Esophagus squamous epithelium (tissue), 5 donors: Measurements from ENCODE around the gene SNX32. TPM values are rescaled to one million over a fixed set of nuclear protein-coding genes. Genes with fewer than 3 reads are reported as not detected.

Source experiments
- DNase-seq: peaks from one replicate; lab custom pipeline; 2025; lab: John Stamatoyannopoulos, UW
- H3K27ac ChIP-seq, 4 donors: fragments of 200-600 bp; sonication (generic); one replicate each; pipeline ENCODE4 v1.5.1; 2016 to 2019; ENCODE audit warnings: mild to moderate bottlenecking in 1 of 4
- H3K27me3 ChIP-seq, 4 donors: fragments of 200-600 bp; sonication (generic); 1 replicate in 3 of 4; 2 replicates in 1 of 4; pipeline versions ENCODE4 v1.5.1 to v1.6.0; 2017 to 2021; ENCODE audit warnings: antibody characterized with exemption in 1 of 4
- H3K36me3 ChIP-seq, 3 donors: fragments of 200-600 bp; sonication (generic); one replicate each; pipeline ENCODE4 v1.5.1; 2016 to 2019
- H3K4me1 ChIP-seq, 3 donors: fragments of 200-600 bp; sonication (generic); one replicate each; pipeline ENCODE4 v1.5.1; 2017 to 2019
- H3K4me3 ChIP-seq, 4 donors: fragments of 200-600 bp; sonication (generic); 1 replicate in 3 of 4; 2 replicates in 1 of 4; pipeline ENCODE4 v1.5.1; 2016 to 2019; ENCODE audit warnings: mild to moderate bottlenecking in 2 of 4, moderate library complexity in 1 of 4
- H3K9me3 ChIP-seq, 3 donors: fragments of 200-600 bp; sonication (generic); one replicate each; pipeline ENCODE4 v1.5.1; 2016 to 2019
- POLR2A ChIP-seq, 4 donors: fragments of 450-650 bp; IDR thresholded peaks; one replicate each; pipeline ENCODE4 v1.6.1; 2017; ENCODE audit warnings: antibody characterized with exemption in 4 of 4, mild to moderate bottlenecking in 4 of 4, moderate library complexity in 3 of 4
- WGBS, 2 donors: methylation state at CpG; one replicate each; pipeline ENCODE4 v1.1.5; 2018; 5-methylcytosine and 5-hydroxymethylcytosine counted together
- intact Hi-C: fragments of 100-400 bp; cut with DNase I; formaldehyde crosslinking; loops from one replicate; pipeline ENCODE4 v1.15.0; 2022
- total RNA-seq, 4 donors: library from RNA; depleted of rRNA; stranded (reverse); fragments of >200 nt; gene quantifications; one replicate each; pipeline ENCODE4 v1.1.0, GENCODE V29; 2016
- TF ChIP-seq, protein P1 (sequence below), 6 experiments: fragments of 450-650 bp in 4 of 6; fragments of 200-600 bp in 2 of 6; sonication (generic) in 2 of 6; IDR thresholded peaks; one replicate each; pipeline ENCODE4 v1.5.1; 2016 to 2019; ENCODE audit warnings: antibody characterized with exemption in 6 of 6, mild to moderate bottlenecking in 4 of 6, moderate library complexity in 4 of 6
- donor health status: DM: yes; HTN: yes; CAD: no.

SNX32 gene
- total RNA-seq, 4 donors from 2014 or later, result 0.38 TPM; not detected in 3

DNA sequence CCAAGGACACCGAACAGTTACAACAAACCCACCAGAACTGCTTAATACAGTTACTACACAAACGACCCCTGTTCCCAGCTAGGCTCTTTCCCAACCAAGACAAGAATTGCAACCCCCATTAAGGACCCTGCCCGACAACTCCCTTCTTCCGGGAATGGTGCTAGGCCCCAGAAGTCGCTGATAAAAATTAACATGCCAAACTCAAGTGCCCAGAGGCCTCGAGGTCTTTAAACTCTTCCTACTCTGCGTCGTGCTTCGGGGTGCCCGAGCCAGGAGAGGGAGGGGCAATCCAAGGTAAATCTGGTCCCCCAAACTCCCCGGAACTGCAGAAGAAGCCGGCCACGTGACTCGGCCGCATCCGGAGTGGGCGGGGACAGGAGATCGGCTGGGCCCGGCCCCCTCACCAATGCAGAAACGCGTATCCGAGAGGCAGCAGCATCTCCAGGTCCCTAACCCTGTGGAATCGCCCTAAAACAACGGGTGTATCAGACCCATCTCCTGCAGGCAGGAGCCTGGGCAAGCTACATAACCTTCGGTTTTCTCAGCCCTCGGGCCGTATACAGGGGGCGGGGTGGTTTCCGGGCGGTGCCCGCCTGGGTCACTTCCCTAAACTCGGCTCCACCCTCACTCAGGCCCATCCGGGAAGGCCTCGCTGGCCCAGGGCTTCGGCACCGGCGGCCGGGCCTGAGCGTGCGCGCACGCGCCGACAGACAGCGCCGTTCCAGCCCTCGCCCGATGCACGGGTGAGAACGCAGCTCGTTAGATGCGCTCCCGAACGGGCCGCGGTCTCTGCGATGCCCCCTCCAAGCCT, 23.1 kb downstream of the SNX32 start:
- H3K9me3 ChIP-seq, result no peaks in the 10 kb centered on the region
- peak in 2 of 4 donors; percentile 39 to 76 for TF ChIP-seq POLR2A (IDR thresholded peaks at IDR 0.05)
- TF ChIP-seq, protein P1, sequence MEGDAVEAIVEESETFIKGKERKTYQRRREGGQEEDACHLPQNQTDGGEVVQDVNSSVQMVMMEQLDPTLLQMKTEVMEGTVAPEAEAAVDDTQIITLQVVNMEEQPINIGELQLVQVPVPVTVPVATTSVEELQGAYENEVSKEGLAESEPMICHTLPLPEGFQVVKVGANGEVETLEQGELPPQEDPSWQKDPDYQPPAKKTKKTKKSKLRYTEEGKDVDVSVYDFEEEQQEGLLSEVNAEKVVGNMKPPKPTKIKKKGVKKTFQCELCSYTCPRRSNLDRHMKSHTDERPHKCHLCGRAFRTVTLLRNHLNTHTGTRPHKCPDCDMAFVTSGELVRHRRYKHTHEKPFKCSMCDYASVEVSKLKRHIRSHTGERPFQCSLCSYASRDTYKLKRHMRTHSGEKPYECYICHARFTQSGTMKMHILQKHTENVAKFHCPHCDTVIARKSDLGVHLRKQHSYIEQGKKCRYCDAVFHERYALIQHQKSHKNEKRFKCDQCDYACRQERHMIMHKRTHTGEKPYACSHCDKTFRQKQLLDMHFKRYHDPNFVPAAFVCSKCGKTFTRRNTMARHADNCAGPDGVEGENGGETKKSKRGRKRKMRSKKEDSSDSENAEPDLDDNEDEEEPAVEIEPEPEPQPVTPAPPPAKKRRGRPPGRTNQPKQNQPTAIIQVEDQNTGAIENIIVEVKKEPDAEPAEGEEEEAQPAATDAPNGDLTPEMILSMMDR (IDR thresholded peaks at IDR 0.05), result peak in 1 of 6 experiments; percentile 2
- H3K4me1 ChIP-seq, result peaks cover 26 to 71% (median 27%) of the 10 kb centered on the region in 3 donors
- H3K27me3 ChIP-seq, result no peaks in the 10 kb centered on the region
- WGBS, 2 donors, result 4 to 5% methylated on average over 8 to 18 of the region's 57 CpGs
- peak overlapping the region; percentile 96 to 98 (median 97) for H3K27ac ChIP-seq
- peak; percentile 46 for DNase-seq
- H3K36me3 ChIP-seq, result peaks cover 31 to 50% (median 42%) of the 10 kb centered on the region in 3 donors
- H3K4me3 ChIP-seq, result peak overlapping the region; percentile 83 to 94 (median 86)
- intact Hi-C loops, result no loop called here

- no peak for DNase-seq
- no peaks in the 10 kb centered on the region for H3K9me3 ChIP-seq
- H3K27me3 ChIP-seq, result no peaks in the 10 kb centered on the region
- H3K27ac ChIP-seq, result peak overlapping the region; percentile 96 to 98 (median 97)
- peaks cover 31 to 50% (median 43%) of the 10 kb centered on the region in 3 donors for H3K36me3 ChIP-seq
- WGBS, 2 donors, result 0% methylated on average over 2 of the region's 49 CpGs; no CpG with 5 or more reads in 1 of the 2 donors
- H3K4me1 ChIP-seq, result peaks cover 27 to 77% (median 33%) of the 10 kb centered on the region in 3 donors
- intact Hi-C loops, result no loop called here
- TF ChIP-seq POLR2A (IDR thresholded peaks at IDR 0.05), result no peak
- TF ChIP-seq, protein P1 (IDR thresholded peaks at IDR 0.05), result no peak
- peak overlapping the region; percentile 83 to 94 (median 86) for H3K4me3 ChIP-seq
Measured at GRCh38 chr11:65857500-65857852, 23.7 kb downstream of the SNX32 start.

DNA sequence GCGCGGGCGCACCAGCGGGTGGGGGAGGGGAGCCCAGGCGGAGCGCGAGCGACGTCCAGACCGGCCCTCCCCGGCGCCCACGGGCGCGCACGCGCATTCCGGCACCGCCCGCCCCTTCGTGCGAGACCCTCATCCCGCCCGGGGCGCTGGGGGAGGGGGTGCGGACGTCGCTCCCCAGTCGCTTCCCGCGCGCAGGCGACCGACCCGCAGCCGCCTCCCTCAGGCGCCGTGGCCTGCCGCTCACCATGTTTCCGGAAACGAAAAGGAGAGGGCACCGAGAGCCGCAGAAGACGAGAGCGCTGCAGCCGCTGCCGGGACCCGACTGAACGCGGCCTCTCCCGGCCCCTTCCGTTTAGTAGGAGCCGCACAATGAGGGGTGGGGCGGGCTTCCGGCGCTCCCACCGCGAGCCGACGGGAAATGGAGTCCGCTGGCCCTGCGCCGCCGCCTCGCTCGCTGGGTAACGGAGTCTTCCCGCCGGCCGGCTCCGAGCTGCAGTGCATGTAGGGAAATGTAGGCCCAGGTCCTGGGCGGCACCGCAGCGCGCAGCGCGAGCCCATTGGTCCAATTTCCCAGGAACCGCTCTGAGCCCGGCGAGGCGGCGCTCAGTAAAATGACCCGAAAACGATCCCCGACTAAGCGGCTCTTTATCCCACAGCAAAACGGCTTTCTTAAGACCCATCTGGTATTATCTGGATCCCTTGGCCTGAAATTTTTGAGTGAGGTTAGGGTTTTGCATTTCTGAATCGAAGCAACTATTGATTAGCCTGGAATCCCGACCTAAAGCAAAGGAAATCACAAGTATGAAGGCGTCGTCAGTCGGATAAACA, 24.3 kb downstream of the SNX32 start, which contains the start of gene CFL1:
TSS of gene CFL1 (minus strand) at position 328 of the 828 bp plus-strand sequence. CDS start at position 247, 81 bp downstream.
- WGBS, 2 donors, result 0 to 1% methylated on average over 10 to 16 of the region's 92 CpGs
- H3K27ac ChIP-seq, result peak within 1 kb of the TSS; percentile 96 to 98 (median 97)

DNA sequence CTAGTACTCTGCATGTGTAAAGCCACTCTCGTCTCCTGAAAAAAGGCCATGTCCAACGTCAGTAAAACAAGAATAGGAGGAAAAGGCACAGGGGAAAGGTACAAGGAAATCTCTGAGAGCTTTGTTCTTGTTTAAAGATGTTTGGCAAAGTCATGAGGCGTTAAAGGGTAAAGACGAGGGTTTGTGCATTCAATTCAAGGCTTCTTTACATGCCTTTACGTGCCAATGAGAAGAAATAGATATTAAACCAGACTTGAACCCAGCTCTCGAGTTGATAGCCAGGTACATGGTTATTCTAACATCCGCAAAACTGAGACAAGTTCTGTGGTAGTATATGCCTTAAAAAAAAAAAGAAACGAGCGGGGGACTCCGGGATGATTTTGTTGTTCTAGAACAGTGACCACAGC, 24.9 kb downstream of the SNX32 start:
- Histone ChIP-seq H3K4me1 (peaks cover 27 to 80% (median 34%) of the 10 kb centered on the region in 3 donors), H3K36me3 (peaks cover 21 to 50% (median 38%) of the 10 kb centered on the region in 3 donors), H3K4me3 (peak overlapping the region; percentile 83 to 94 (median 86)), H3K27me3 (no peaks in the 10 kb centered on the region), H3K27ac (peak overlapping the region; percentile 96 to 98 (median 97)), H3K9me3 (no peaks in the 10 kb centered on the region)
- intact Hi-C loops, result no loop called here
- DNase-seq, result no peak
- WGBS, 2 donors, result 0% methylated on average over 10 of the region's 10 CpGs
- TF ChIP-seq, protein P1 (IDR thresholded peaks at IDR 0.05), result no peak
- TF ChIP-seq POLR2A (IDR thresholded peaks at IDR 0.05), result no peak

More for the DNA sequence above, 24.3 kb downstream of the SNX32 start, which contains the start of gene CFL1:
- H3K4me1 ChIP-seq, result peaks cover 27 to 82% (median 34%) of the 10 kb centered on the region in 3 donors
- intact Hi-C loops, result no loop called here
- TF ChIP-seq POLR2A (IDR thresholded peaks at IDR 0.05), result peak; percentile 80 to 99 (median 93)
- TF ChIP-seq, protein P1 (IDR thresholded peaks at IDR 0.05), result peak in 2 of 6 experiments; percentile 5 to 42
- peaks cover 27 to 50% (median 41%) of the 10 kb centered on the region in 3 donors for H3K36me3 ChIP-seq
- H3K27me3 ChIP-seq, result no peaks in the 10 kb centered on the region
- H3K4me3 ChIP-seq, result peak within 1 kb of the TSS; percentile 83 to 94 (median 86)
- peak; percentile 87 for DNase-seq
- no peaks in the 10 kb centered on the region for H3K9me3 ChIP-seq
